Measurements from ENCODE around the gene RPL32.
A peak's percentile ranks its signal among the peaks of the same experiment; 100 is the strongest.
"Not testable (repeated sequence)": the region's sequence is repeated elsewhere in the genome, so short reads cannot be mapped to it uniquely, and the experiment has no call there.

Gene RPL32

DNA sequence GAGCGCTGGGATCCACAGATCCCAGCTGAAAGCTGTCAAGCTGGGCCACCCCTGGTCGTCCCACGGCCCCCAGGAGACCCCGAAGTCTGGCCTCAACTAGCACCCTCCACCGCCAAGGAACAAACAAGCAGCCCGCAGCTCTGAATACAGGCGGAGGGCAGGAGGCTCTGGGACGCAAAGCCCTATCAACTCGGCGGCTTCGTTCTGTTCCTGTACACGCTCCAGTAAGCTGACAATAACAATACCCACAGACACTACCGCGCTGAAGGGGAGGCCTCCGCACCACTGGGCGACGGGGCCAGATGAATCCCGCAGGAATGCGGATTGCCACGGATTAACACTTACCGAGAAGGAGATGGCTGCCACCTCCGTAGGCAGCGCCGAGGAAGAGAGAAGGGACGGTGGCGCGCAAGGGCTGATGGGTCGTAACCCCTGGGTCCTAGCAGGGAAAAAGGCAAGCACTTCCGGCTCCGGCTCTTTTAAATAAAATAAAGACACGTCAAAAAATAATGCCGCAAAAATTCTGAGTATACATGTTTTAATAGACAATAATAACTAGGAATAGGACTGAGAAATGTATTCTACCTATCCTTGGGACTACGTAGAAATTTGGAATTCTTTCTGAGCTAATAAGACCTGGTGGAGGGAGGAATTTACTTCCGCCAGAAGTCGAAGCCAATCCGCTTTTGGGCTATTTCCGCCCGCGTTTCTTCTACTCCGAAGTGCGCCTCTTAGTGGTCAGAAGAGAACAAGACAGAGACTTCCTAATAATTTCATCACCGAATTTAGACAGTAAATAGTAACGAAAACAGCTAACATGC is at the start of gene RPL32:
RPL32 (minus strand) TSS at position 417 of the 821 bp plus-strand sequence. CDS start 1,328 bp downstream, outside the sequence.
- peak; percentile 84 for DNase-seq

DNA sequence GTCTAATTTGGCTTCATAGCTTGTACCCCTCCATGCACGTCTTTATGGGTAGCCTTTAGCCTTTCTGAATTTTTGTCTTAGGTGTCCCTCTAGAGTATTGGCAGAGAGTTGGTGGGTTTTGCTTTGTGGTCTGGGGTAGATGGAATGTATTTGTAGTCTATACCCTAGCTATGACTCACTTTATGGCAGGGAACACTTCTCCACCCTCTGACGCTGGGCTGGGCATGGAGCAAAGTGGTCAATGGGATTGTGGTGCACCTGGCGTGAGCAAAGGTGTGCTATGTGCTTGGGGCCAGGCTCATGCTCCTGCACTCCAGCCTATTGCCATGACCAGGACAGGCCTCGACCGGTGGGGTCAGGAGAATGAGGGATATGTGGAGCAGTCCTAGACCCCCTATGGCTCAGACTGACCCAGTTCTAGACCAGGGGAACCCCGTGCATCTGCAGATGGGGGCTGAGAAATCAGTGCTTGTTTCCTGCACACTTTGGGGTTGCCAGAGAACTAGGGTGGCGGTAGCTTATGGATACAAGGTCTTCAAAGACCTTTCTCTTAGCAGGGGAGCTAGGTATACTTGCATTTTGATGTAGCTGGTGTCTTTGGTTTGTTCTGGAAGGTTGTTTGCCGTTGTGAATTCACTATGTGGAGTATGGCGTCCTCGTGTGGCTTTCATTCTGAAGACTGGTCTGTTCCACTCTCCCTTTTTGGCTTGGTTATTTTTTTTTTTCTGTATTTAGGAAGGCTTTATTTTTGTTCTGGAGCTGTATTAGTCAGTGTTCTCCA is 49.4 kb upstream of the RPL32 start:
- DNase-seq, result no peak

DNA sequence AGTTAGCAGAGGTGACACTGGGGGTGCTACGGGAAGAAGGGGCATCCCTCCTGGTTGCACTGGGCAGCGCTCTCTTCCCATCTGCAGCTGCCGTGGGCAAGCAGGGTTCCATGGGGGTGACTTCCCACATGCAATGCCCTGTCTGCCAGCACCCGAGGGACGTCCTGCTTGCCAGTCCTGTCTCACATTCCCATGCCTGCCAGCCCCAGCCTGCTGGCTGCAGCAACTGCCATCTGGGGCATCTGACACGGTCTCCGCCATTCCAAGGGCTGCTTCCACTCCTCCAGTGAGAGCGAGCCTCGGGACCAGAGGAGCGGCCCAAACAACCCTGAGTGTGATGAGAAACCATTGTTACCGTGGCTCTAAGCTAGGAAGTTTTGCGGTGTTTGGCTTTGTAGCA is 45.4 kb upstream of the RPL32 start:
- DNase-seq, result no peak

DNA sequence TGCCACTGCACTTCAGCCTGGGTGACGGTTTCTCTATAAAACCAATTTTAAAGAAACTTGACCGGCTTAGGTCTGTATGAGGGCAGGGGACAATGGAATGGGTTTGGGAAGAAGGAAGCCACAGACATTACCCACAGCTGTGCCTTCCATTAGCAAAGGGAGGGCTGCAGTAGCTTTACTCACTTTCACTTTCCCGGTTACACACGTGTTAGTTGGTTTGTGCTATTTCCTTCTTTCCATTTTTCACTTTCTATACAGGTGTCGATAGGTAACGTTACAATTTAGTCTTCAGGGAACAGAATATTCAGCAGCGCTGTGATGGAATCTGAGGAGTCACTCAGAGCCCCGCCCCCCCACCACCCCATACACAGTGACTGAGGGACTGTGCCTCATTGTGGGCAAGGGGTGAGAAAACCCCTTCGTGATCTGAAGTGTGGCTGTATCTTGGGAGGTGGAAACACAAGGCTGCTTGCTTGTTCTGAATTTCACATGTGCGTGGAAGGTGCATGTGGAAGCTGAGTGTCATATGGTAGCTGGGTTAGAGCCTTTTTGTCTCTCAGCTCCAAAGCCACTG is 44.8 kb upstream of the RPL32 start:
- DNase-seq, result no peak

DNA sequence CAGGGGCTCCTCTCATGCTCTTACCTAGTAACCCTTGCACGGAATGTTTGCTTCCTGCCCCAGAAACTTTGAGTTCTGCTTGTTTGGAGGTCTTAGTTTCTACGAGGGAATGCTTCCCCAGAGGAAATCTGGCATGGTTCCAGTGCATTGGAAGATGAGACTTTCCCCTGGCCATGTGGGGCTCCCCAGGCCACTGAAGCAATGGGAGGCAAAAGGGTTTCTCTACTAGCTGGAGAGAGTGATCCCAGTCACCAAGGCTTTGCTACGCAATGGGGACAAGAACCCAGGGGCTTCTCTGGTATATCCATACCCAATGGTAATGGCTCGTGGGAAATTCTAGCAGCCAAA is 44.2 kb upstream of the RPL32 start:
- no peak for DNase-seq

DNA sequence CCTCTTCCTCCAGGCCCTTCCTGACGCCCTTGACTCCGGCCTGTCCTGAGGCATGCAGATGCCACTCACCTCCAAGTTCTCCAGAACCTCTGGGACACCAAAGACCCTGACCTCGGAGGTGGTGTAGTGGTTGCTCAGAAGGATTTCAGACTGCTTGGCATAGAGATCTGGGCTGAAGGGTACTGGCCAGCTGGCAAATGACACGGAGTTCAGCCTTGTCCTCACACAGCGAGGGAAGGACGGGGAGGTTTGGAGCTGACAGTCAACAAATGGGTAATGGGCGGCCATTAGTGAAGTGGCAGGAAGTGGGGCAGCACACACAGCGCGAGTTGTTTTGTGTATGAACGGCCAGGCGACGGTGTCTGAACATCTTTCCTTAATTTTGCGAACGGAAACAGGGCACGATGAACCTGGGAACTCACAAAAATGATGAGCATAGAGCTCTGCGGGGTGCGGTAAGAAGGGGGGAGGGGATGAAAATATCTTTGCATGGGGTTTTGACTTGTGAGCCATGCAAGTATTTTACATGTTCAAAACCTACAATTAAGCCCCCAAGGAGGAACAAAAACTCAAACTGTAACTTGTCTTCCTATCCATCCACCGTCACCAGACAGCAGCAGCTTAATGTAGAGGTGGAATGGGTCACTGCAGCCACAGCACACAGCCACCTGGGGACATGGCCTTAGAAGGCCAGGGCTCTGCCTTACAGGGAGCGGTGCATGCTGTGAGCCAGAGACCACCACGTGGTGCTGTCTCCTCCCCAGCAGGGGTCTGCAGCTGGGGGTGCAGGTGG is 43.6 kb upstream of the RPL32 start:
- no peak for DNase-seq

DNA sequence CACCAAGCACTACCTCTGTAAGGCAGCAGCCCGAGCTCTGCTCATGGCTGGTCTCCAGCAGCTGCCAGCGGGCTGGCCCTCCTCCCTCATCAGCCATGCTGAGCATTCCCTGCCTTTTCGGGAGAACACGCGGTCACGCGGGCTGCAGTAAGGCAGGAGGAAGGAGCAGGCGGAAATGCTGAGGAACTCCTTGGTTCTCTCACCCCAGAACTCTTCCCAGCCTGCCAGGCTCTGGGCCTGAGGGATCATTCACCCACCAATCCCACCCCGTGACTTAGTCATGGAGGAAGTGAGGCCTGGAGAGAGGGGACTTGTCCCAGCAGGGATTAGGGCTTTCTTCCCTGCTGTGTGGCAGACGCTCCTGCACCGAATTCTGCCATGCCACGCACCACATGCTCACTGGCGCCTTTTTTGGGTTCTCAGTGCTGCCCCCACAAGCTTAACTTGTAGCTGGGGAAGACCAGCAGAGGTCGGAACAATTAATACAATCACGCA is 42.9 kb upstream of the RPL32 start:
- no peak for DNase-seq

DNA sequence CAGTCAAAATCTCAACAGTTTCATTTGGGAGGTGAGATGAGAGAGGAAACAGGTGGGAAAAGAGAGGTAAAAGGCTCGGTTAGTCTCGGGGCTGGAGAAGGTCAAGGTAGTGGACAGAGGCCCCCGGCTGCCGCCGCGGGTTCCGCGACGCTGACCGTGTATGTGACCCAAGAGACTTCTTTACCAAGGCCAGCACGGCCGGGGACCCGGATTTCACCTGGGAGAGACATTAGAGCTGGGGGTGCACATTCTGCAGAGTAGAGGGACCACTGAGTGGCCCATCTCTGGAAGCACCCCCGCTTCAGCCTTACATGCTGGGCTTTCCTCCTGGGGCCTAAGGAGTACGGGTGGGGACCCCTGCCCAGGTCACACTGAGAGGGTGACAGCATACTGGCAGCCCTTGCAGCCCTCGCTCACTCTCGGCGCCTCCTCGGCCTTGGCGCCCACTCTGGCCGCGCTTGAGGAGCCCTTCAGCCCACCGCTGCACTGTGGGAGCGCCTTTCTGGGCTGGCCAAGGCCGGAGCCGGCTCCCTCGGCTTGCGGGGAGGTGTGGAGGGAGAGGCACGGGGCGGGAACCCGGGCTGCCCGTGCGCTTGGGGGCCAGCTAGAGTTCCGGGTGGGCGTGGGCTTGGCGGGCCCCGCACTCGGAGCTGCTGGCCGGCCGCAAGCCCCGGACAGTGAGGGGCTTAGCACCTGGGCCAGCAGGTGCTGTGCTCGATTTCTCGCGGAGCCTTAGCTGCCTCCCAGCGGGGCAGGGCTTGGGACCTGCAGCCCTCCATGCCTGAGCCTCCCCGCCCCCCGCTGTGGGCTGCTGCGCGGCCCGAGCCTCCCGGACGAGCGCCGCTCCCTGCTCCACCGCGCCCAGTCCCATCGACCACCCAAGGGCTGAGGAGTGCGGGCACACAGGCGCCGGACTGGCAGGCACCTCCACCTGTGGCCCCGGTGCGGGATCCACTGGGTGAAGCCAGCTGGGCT is 41.3 kb upstream of the RPL32 start:
- no peak for DNase-seq

DNA sequence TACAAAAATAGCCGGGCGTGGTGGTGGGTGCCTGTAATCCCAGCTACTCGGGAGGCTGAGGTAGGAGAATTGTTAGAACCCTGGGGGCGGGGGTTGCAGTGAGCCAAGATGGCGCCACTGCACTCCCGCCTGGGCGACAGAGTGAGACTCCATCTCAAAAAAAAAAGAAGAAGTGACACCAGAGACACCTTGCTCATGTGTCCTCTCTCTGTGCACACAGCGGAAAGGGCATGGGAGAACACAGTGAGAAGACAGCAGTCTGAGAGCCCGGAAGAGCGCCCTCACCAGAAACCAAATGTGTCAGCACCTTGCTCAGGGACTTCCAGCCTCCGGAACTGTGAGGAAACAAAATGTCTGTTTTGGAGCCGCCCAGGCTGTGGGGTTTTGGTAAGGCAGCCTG is 40.5 kb upstream of the RPL32 start:
- DNase-seq, result not testable (repeated sequence)

DNA sequence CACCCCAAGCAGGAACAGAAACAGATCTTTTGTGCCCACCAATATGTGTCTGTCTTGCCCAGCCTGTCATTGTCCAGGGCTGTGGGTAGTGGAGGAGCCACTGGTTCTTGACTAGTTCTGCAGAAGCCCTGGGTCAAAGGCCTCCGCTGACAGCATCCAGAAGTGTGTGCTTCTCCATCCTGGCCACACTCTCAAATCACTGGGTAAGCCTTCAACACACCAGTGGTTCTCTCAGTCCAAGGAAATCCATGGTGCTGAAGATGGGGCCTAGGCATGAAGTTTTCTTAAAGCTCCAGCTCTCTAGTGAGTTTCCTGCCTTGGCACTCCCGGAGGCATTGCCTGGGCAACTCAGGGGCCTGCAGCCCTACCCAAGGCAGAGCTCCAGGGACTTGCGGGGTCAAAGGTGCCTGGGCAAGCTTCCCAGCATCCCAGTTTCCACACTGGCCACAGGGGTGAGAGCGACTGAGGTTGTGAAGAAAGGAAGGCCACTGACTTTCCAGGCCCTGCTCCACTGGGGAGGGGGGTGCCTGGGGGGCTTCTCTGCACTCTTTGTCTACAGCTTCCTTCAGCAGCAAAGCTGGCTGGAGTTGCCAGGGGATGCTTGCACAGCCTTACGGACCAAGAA is 37.9 kb upstream of the RPL32 start:
- DNase-seq, result no peak

DNA sequence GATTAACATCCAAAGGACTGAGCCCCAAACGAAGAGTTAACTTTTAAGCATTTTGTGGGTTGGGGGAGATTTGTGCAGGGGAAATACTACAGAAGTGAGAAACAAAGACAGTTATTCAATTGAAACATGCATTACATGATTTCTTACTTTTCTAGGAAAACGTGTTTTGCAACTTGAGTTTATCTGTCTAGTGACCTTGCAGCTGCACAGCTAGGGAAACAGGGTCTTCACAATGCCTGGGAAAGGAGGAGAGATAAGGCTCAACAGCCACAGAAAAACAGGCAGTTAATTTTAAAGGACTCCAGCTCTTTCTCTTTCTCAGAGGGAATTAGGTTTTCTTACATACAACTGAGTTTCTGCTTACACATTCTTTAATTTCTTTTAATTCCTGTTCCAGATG is 37.4 kb upstream of the RPL32 start:
- DNase-seq, result not testable (repeated sequence)

DNA sequence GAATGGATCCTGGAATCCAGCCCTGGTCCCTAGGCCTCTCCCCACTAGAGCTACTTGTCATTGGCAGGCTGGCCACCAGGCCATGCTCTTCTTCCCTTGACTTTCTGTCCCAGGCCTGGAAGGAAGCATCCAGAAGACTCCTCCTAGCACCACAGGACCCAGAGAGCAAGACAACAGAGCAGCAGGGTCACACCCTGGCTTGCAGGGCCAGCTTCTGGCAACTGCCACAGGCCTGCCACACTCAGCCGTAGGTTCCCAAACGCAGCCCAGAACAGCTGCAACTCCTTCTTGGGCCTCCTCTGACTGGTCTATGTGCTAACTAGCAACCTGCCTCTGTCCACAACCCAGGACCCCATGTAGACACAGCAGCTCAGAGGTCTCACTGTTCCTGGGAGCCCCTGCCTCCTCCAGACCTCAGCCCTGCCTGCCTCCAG is 36.8 kb upstream of the RPL32 start:
- DNase-seq, result no peak

DNA sequence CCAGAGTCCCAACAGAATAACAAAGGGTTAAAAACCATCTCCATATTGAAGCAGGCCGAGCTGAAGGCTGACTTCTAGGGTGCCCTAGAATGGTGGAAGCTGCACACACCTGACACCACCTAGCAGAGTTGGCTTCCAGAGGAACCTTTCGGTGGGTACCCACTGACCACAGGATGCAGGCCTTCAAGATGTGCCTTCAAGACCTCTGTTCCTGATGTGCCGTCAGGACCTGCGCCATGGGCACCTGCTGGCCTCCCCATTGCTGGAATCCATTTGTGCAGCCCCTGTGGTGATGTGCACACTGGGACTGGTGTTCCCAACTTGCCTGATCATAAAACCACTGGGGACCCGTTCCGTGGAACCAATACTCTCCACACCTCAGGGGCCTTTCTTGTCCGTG is 35.7 kb upstream of the RPL32 start:
- no peak for DNase-seq

DNA sequence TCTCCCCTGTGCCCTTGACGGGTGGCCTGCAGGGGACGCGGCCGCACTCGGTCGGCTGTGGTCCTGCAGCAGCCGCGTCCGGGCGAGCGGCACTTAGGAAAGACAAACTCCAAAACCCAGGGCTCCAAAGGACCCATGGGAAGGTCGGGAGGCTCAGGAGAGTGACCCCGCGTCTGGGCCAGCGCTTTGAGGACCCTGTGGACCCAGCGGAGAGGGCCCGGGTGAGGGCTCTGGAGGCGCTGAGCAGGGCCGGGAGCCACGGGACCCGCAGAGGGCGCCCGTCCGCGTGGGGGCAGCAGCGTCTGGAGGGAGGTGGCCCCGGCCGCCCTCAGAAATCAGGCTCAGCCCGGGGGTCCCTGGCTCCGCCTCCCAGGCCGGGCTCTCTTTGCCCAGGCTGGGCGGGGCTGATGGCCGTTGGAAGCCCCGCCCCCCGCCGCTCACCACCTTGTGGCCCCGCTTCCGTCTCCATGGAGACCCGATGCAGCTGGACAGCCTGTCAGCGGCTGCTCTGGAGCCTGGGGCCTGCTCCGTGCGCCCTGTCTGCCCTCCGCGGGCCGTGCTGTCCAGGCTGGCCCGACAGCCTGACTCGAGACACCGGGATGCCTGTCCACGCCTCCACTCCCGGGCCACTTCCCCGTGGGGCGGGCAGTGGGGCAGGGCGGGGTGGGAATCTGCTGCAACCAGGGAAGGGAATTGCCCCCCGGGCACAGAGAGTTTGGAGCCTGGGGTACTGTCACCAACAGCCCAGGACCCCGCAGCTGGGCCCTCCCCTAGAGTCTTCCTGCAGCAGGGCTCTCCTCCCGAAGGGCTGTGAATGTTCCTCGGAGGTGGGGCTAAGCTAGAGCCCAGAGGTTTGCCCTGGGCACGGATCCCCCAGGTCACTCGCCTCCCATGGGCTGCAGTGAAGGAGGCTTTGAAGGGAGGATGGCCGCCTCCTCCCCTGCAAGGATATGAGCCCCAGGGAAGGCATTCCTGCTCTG is 34.8 kb upstream of the RPL32 start:
- DNase-seq, result no peak

DNA sequence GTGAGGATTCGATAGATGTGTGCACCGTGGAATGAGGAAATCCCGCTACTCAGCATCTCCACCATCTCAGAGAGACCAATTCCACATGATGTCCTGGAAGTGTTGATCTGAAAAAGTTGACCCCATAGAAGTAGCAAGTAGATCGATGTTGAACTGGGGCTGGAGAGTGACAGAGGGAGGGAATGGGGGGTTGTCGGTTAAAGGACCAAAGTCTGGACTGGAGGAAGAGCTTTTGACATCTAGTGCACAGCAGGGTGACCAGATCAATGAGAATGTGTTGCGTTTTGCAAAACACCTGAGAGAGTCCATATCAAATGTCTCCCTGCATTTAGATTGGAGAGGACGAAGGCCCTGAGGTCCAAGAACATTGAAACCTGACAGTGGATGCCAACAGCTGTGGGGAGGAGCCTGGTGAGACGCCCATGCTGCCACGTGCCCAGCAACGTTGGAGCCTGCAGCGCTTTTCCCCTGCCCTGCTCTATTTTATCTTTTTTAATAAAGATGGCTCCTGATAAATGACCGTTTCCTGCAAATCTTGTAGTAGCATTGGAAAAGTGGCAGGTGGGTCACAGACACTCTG is 30.1 kb upstream of the RPL32 start:
- DNase-seq, result no peak

DNA sequence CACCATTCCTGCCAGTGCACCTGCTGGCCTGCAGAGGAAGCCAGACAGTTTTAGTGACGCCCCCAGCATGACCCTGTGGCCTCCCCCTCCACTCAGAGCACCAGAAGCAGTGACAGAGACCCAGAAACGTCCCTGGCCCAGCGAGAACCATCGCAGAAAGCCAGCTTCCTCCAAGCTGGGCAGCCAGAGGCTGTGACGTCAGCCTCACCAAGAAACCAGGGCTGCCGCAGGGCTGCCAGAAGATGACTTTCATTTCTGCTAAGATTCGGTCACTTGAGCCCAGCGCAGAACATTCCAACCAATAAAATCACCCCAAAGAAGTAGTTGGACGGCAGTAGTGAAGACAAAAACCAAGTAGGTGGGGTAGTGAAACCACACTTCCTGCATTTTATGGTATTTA is 29.6 kb upstream of the RPL32 start:
- no peak for DNase-seq

DNA sequence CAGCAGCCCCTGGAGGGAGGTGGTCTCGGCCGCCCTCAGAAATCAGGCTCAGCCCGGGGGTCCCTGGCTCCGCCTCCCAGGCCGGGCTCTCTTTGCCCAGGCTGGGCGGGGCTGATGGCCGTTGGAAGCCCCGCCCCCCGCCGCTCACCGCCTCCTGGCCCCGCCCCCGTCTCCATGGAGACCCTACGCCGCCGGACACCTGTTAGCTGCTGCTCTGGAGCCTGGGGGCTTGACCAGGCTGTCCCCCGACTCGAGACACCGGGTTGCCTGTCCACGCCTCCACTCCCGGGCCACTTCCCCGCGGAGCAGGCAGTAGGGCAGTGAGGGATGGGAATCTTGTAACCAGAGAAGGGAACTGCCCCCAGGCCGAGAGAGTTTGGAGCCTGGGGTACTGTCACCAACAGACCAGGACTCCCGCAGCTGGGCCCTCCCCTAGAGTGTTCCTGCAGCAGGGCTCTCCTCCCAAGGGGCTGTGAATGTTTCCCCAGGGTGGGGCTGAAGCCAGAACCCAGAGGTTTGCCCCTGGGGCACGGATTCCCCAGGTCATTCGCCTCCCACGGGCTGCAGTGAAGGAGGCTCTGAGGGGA is 27.8 kb upstream of the RPL32 start:
- DNase-seq, result no peak

DNA sequence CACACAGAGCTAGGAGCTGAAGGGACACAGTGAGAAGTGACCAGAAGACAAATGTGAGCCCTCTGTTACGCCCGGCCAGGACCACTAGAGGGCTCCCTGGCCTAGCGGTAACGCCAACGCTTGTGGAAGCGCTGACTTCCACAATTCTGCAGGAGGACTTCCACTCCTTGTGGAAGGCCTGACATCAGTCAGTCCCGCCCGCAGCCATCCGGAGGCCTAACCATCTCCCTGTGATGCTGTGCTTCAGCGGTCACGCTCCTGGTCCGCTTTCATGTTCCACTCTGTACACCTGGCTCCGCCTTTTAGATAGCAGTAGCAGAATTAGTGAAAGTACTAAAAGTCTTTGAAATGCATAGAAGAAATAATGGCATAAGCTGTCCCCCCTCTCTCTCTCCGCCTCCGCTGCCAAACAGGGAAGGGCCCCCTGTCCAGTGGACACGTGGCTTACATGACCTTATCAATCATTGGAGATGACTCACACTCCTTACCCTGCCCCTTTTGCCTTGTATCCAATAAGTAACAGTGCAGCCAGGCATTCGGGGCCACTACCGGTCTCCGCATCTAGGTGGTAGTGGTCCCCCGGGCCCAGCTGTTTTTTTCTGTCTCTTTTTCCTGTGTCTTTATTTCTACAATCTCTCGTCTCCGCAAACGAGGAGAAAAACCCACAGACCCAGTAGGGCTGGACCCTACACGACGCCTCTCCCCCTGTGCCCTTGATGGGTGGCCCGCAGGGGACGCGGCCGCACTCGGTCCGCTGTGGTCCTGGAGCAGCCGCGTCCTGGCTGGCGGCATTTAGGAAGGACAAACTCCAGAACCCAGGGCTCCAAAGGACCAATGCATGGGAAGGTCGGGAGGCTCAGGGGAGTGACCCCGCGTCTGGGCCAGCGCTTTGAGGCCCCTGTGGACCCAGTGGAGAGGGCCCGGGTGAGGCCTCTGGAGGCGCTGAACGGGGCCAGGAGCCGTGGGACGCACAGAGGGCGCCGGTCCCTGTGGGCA is 27.0 kb upstream of the RPL32 start:
- DNase-seq, result peak; percentile 20
